GM18505 (cell line): ENCODE measurements around the gene ATG5.
"Not testable (repeated sequence)": the region's sequence is repeated elsewhere in the genome, so short reads cannot be mapped to it uniquely, and the experiment has no call there.

ENCODE experiments used
- ATAC-seq: cut with Tn5 transposase; IDR thresholded peaks from one replicate; pipeline ENCODE4 v1.9.1; 2021; ENCODE audit not compliant: unreplicated experiment
- POLR2A ChIP-seq: IDR thresholded peaks from 4 replicates; pipeline ENCODE4 v1.6.1; 2011; ENCODE audit warnings: borderline replicate concordance; ENCODE audit not compliant: insufficient read depth, insufficient read length; ENCODE audit errors: extremely low read depth

ATG5 gene

DNA sequence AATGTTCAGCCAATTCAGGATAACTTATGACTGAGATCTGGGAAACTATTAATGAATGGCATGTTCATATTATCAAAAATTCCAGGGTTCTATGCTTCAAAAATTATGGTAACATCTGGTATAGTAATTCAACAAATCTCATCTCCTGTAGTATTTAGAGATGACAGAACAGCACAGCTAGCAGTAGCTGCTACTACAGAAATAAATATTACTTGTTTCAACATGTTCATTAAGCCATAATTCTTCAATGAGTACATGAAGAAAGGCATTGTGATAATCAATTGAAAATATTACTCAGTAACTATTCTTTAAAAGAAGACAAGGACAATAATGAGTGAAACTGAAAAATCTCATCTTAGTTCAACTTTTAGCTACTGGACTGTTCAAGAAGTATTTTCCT is 66.8 kb downstream of the ATG5 start:
- ATAC-seq: no peak
- no peak for TF ChIP-seq POLR2A

DNA sequence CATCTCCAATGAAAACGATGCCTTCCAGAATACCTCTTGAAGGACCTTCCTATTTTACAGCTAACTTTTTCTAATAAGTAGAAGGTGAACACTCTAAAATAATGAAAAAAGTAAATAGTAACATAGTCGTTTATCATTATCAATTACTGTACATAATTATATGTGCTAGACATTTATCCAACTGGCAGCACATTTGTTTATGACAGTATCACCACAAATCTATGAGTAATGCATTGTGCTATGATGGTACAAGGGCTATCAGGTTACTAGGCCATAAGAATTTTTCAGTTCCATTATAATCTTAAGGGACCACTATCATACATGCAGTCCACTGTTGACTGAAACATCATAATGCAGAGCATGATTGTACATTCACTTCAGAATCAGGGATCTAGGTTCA is 68.4 kb downstream of the ATG5 start:
- no peak for ATAC-seq
- TF ChIP-seq POLR2A: no peak

DNA sequence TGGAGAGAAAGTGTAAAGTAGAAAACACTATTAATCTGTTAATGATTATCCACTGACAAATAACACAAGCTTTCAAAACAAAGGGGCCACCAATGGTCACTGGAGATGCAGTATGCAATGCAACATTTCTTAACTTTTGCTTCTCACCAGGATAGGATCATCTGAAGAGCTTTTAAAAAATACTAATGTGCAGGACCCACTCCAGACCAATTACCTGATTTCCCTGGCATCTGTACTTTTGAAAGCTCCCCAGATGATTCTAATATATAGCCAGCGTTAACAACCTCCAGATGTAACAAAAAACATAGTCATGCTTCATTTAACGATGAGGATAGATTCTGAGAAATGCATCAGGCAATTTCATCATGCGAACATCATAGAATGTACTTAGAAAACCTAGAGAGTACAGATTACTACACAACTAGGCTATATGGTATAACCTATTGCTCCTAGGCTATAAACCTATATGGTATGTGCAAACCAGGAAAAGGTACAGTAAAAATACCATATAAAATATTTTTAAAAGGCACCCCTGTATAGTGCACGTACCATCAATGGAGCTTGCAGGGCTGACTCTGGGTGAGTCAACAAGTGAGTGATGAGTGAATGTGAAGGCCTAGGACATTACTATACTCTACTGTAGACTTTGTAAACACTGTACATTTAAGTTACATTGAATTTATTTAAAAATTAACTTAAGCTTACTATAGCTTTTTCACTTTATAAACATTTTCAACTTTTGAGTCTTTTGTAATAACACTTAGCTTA is 69.2 kb downstream of the ATG5 start:
- TF ChIP-seq POLR2A: no peak
- no peak for ATAC-seq

DNA sequence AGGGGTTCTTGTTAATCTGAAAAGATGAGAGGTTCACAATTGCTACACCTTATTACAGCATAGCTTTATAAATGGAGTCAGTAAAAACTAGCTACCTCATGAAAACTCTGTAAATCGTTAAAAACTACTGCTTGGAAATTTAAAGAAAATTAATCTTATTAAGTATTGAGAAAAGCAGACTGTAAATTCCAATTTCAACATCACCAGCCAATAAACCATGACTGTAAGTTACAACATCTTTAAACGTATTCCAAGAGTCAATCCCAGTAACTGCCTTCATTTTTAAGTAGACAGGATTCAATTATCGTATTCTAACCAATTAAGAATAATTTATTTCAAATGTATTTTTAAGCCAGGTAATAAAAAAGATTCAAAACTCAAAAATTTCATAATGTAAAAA is 70.3 kb downstream of the ATG5 start:
- no peak for ATAC-seq
- no peak for TF ChIP-seq POLR2A

DNA sequence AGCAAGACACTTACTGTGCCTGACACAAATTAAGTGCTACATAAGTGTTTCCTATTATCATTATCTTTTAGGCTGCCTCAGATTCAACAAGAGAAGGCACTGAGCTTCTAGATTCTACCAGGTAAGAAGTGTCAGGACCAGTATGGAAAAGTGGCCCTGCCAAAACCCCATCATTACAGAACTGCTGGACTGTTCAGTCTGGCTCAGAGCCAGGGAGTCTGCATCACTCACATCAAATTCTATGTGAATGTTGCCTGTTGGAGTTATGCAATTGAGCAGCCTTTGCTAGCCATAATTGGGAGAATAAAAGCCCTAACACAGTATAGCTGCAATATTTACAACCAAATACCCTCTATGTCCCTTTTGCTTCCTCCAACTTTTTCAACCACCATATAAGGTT is 70.9 kb downstream of the ATG5 start:
- ATAC-seq: no peak
- no peak for TF ChIP-seq POLR2A

DNA sequence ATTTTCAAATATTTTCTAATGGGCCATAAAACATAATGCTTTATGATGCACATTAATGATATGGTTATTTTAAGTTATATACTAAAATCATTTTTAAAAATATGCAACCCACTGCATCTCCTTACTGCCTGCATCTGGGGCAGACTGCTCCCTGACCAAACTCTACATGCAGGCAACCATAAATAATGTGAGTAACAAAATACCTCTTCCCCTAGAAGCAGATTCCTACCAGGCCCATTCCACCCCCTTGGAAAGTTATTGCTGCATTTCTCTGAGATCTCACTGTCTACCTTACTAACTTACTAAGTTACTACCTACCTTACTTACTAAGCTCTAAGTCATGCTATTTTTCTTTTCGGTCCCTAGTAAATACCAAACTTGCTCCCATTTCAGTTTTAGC is 71.8 kb downstream of the ATG5 start:
- TF ChIP-seq POLR2A: no peak
- no peak for ATAC-seq

DNA sequence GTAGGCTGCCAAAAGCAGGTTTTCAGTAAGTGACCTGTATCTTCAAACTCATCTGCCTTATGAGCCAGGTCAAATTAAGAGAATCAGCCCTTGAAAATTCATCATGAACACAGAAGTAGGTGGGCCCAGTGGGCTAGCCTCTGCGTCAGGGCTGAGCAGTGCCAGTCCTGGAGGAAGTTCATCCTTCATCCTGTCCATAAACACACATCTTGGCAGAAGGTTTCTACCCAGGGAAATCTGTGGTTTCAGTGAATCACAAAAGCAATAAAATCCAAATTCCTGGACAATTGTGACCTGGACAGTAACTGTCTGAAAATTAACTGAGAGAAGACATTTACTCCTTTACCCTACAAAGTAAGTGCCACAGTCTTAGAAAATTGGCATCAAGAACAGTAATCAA is 72.4 kb downstream of the ATG5 start:
- no peak for ATAC-seq

DNA sequence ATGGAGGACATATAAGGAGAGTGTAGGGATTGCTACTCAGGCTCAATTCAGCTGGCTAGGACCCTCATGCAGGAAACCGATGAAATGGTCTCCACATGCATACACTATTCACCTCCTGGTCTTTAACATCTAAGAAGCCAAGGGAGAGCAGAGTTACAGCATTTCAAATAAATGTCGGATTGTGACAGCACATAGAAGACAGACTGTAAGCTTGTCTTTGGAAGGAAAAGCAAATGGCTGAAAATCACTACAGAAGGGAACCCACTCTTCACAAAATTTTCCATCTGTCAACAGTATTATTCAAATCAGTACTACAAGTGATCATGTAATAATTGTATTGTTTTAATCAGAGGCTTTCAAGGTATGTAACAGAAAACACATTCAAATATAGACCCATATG is 72.9 kb downstream of the ATG5 start:
- no peak for TF ChIP-seq POLR2A
- no peak for ATAC-seq

More for the DNA sequence above, 72.4 kb downstream of the ATG5 start:
- TF ChIP-seq POLR2A: no peak

DNA sequence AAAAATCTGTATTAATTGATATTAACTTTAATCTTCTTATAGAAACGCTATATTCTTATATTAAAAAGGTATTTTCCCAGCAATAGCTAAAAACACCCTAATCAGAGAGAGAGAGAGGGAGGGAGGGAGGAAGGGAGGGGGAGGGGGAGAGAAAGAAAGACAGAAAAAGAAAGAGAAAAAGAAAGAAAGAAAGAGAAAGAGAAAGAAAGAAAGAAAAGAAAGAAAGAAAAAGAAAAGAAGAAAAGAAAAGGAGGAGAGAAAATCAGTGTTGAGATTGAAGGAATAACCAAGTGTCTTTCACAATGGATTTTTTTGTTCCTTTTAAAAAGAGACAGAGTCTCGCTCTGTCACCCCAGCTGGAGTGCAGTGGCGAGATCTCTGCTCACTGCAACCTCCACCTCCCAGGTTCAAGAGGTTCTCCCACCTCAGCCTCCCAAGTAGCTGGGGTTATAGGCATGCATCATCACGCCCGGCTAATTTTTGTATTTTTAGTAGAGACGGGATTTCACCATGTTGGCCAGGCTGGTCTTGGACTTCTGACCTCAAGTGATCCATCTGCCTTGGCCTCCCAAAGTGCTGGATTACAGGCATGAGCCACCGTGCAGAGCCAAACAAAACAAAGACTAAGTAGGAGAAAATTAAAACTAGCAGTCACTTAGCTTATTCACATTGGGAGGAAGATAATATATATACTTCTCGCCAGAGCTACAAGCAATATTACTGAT is 73.9 kb downstream of the ATG5 start:
- not testable (repeated sequence) for ATAC-seq

DNA sequence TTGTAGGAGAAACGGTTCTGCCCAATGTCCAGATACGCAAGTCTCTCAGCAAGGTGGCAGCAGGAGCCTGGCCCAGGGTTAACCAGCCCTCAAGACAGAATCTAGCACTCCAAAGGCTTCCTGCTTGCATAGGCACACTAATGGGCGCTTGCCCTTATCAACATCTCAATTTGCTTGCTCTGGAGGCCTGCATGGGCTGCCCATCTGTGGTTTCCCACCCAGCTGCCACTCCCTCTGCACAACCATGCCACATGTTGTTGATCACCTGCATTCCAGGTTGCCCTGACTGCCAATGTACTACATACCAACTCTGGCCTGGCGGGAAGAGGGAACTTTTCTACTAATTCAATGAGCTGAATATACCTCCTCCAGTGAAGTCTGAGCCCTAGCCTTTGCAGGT is 74.6 kb downstream of the ATG5 start:
- no peak for TF ChIP-seq POLR2A
- ATAC-seq: no peak

DNA sequence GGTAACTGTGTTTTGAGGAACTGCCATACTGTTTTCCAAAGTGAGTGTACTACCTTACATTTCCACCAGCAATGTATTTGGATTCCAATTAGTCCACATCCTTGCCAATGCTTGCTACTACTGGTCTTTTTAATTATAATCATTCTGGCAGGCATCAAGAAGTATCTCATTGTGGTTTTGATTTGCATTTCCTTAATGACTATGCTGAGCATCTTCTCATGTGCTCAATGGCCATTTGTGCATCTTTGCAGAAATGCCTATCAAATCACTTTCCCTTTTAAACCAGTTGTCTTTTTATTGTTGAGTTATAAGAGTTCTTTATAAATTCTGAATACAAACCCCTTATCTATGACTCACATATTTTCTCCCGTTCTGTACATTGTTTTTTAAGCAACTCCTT is 75.9 kb downstream of the ATG5 start:
- no peak for TF ChIP-seq POLR2A
- no peak for ATAC-seq

DNA sequence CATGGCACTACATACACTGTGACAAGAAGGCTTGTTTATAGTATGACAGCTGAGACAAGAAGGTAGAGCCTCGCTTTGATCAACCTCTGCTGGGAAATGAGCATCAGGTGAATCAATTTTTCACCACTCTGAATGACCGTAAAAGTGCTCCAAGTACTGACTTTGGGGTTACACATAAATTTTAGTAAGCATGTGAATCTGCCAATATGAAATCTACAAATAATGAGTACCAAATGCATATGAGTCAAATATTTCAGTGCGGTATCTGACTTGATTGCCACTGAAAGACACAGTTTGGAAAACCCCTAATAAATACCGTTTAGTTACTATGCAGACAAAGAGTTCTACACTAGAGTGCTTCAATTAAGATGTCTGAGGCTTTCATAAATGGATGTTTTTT is 77.8 kb downstream of the ATG5 start:
- no peak for TF ChIP-seq POLR2A
- ATAC-seq: no peak

DNA sequence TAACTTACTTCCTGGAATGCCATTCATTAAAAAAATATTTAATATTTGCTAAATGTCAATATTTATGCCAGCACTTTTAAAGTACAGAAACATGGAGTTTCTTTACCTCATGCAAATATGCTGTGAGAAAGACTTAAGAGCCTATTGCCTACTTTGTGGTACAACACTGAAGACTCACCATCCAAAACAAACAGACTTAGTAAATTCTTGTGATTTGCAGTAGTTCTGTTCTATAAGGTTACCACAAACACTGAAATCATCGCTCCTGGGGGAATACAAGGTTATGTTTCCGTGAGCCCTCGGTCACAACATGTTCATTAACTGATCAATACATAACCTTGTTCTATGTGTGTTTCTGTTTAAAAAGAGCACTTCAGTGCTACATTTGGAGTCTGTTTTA is 78.3 kb downstream of the ATG5 start:
- TF ChIP-seq POLR2A: no peak
- no peak for ATAC-seq

DNA sequence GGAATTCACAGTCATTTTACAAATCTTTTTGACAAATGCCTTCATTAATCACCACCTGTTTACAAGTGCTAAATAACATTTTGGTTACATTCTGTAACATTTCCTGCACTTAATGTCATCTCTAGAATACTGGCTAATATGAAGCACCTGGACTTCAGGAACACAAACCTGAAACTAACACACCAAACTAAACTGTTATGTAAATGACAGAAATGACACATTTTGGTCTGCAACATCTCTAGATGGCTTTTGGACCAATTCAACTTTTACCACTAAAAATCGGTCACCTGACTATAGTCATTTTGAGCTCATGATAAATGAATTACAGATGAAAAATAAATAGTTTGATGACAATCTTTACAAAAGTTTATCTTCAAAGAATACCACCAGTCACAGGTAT is 80.6 kb downstream of the ATG5 start:
- no peak for ATAC-seq
- TF ChIP-seq POLR2A: no peak

DNA sequence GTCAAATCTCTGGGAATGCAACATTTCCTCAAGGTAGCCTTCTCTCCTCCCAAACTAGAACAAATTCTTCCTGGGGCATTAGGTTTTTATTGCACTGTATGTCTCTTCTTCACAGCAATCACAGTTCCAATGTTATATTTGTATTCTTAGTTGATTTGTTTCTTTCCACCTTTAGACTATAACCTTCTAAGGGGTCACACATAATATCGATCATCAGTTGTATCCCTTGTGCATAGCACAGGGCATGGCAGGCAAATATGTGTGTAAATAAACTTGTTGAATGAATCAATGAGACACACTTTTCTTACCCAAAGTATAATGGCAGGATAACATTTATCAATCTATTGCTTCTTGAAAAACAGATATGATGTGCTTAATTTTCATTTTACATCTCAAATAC is 81.0 kb downstream of the ATG5 start:
- no peak for TF ChIP-seq POLR2A
- no peak for ATAC-seq

DNA sequence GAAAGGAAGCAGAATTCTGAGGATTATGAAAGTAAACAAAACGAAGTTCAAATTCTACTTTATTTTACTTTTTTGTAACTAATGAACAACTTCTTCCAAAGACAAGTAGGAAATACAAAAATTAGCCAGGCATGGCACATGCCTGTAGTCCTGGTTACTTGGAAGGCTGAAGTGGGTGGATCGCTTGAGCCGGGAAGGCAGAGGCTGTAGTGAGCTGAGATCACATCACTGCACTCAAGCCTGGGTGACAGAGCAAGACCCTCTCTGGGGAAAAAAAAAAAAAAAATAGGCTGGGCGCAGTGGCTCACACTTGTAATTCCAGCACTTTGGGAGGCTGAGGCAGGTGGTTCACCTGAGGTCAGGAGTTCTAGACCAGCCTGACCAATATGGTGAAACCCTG is 82.3 kb downstream of the ATG5 start:
- no peak for ATAC-seq
- TF ChIP-seq POLR2A: no peak
